Nucleus accumbens (tissue), 56 donors: ENCODE measurements around the gene COX6A2.
A peak's percentile ranks its signal among the peaks of the same experiment; 100 is the strongest.
"Not testable (repeated sequence)": the region's sequence is repeated elsewhere in the genome, so short reads cannot be mapped to it uniquely, and the experiment has no call there.

Experiments used
- DNase-seq, 56 donors: peaks; one replicate each; lab custom pipeline; 2025; lab: John Stamatoyannopoulos, UW

Gene COX6A2

DNA sequence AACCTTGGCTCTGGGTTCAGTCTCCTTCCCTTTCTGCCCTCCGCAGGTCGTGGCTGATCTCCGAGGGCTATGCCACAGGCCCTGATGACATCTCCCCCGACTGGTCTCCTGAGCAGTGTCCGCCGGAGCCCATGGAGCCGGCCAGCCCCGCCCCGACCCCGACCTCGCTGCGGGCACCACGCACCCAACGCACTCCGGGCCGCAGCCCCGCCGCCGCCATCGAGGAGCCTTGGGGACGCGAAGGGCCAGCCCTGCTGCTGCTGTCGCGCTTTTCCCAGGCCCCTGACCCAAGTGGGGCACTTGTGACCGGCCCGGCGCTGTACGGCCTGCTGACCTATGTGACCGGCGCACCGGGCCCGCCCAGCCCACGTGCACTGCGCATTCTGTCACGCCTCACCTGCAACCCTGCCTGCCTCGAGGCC, 36.2 kb upstream of the COX6A2 start:
- no peak for DNase-seq

DNA sequence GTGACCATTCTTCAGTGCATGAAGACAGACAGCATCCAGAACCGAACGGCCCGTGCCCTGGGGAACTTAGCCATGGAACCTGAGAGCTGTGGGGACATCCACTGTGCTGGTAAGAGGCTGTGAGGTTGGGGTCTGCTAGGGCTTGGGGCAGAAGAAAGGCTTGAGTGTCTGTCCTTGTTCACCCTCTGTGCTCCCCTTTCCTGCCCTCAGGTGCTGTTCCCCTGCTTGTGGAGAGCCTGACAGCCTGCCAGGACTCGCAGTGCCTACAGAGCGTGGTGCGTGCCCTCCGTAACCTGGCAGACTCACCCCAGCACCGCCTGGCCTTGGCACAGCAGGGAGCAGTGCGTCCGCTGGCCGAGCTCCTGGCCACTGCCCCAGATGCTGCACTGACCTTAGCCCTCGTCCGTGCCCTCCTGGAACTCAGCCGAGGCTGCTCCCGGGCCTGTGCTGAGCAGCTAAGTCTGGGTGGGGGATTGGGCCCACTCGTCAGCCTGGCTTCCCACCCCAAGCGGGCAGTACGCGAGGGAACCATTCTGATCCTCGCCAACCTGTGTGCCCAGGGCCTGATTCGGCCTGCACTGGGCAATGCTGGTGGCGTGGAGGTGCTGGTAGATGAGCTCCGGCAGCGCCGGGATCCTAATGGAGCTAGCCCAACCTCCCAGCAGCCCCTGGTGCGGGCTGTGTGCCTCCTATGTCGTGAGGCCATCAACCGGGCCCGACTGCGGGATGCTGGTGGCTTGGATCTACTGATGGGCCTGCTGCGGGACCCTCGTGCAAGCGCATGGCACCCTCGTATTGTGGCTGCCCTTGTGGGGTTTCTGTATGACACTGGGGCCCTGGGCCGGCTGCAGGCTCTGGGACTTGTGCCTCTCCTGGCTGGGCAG, 34.0 kb upstream of the COX6A2 start:
- DNase-seq, result no peak

DNA sequence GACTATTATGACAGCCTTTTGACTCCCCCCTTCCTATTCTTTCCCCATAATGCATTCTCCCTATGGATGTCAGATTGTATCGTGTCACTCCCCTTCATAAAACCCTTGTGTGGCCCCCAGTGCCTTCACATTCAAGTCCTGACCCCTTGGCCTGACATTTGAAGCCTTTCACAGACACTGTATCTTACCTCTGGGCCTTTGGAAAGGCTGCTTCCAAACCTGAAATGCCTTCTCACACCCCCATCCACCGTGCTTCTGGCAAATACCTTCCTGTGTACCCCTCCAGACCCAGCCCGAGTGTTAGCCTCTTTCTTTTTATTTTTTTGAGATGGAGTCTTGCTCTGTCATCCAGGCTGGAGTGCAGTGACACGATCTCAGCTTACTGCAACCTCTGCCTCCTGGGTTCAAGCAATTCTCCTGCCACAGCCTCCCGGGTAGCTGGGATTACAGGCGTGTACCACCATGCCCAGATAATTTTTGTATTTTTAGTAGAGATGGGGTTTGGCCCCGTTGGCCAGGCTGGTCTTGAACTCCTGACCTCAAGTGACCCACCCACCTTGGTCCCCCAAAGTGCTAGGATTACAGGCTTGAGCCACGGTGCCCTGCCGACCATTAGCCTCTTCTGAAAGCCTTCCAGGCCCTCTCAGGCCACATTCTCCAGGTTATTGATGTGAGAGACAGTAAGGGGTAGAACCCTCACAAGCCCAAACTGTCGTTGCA, 33.2 kb upstream of the COX6A2 start:
- no peak for DNase-seq

DNA sequence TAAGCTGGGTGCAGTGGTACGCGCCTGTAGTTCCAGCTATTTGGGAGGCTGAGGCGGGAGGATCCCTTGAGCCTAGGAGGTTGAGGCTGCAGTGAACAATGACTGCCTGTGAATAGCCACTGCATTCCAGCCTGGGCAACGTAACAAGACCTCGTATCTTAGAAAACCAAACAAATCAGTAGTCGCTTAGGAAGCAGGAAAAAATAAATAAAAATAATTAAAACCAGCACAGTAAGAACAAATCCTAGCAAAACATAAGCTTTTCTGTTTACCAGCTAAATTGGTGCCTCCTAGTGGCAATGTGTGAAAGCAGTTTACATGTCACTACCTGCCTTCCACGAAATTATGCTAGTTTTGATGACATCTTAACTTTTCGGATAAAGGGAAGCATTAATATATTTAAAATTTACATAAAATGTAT, 32.4 kb upstream of the COX6A2 start:
- no peak for DNase-seq

DNA sequence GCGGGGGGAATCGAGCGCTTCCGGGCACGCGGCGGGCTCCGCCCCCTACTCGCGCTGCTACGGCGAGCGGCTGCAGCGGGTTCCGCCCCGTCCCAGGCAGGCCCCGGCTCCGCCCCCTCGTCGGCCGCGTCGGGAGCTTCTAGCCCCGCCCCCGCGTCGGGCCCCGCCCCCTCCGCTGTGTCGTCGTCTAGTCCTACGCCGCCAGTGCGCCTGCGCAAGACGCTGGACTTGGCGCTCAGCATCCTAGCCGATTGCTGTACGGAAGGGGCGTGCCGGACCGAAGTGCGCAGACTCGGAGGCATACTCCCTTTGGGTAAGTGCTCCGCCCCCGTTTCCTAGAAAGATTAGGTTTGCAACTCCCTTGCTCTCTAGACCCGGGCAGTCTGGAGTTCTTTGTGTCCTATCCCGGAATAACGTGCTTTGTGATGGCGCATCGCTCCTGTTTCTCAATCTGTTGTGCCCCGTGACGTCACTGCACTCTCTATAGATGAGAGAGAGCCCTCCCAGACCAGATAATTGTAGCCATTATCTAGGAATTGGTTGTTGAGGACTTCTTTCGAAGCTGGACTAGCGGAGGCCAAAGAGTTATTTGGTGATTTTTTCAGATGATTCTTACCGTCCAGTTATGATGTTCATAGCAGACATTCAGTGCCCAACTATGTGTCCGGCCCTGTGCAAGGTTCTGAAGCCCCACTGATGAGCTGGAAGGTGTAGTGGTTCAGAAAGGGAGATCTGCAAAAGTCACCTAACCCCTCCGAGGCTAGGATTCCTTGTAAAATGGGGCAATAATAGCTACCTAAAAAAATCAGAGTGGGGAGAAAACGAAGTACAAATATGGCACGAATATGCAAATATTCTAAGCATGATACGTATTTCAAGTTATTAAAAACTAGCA, 31.8 kb upstream of the COX6A2 start:
- peak; percentile 84 to 100 (median 99) for DNase-seq

DNA sequence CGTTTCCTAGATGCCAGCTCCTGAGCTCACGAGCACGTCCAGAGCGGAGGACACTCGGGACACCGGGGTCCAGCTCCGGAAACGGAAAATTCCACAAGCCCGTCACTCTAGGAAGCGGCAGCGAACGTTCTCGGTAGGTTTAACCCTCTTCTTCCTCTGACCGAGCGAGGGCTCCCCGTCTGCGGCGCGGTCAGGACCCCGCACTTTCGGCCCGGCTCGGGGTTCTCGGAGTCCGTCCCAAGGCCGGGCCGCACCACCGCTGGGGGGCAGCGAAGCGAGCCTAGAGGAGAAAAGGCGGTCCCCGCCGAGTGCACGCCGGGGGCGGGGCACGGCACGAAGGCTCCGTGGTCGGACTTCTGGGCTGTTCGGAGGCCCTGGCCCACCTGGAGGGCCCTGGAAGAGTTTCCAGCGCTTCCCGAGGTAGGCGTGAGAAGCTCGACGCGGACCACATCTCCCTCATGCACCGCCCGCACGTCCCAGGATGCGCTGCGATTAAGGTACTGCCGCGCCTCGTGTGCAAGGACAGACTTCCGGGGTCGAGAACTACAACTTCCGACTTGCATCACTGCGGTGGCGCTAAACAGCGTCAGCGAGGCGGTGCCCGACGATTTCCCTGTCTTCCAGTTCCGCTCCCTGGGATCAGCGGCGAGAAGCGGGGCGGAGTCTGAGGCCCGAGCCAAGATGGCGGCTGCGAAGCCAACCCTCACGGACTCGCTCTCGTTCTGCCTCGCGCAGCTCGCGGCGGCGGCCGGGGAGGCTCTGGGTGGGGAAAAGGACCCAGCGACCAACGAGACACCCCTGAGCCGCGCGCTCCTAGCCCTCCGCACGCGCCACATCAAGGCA, 30.9 kb upstream of the COX6A2 start, which contains the start of gene ARMC5:
TSS of gene ARMC5 (plus strand) at position 658 of the 843 bp plus-strand sequence. CDS start at position 682, 24 bp downstream.
- peak; percentile 77 to 99 (median 97) for DNase-seq

DNA sequence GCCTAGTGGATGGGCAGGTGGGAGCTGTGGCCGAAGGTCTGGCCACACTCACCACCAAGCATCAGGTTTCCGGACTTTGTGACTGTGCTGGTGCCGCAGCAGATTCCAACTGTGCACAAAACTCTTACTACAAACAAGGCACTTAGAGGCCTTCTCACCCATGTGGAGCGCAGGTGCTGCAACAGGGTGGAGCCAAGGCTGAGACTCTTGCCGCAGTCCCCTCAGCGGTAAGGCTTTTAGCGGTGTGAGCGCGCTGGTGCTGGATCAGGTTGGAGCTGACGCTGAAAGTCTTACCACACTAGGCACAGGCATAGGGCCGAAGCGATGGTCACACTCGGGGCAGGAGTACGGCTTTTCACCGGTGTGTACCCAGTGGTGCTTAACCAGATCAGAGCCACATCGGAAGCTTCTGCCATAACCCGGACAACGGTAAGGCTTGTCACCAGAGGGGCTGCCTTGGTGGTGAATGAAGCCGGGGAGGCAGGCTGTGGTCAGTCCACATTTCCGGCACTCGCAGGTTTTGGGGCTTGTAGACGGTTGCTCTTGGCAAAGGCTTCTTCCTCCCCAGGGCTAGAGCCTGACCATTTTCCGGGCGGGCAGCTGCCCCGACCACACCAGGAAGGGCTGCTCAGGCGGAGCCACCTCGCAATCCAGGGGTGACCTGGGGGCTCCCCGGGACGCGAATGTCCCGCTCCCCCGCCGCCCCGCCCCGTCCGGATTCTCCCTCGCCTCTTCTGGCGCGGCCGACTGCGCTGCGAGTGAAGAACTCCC, 30.1 kb upstream of the COX6A2 start:
- peak in 9 of 56 donors; percentile 14 to 63 (median 42) for DNase-seq

DNA sequence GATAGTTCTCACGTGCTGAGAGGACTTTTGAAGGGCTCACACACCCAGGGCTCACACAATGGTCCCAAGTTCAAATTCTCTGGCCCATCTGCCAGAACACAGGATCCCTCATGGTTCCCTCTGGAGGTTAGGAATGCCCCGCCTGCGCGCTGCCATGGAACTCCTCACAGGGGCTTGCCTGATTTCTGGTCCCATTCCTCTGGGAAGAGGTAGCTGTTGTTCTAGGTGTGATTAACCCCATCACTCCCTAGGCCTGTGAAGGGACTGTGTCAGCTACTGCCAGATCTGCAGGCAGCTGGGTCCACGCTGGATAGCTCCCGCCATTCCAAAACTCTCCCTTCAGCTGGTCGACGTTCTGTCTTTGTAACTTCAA, 28.8 kb upstream of the COX6A2 start:
- no peak for DNase-seq

DNA sequence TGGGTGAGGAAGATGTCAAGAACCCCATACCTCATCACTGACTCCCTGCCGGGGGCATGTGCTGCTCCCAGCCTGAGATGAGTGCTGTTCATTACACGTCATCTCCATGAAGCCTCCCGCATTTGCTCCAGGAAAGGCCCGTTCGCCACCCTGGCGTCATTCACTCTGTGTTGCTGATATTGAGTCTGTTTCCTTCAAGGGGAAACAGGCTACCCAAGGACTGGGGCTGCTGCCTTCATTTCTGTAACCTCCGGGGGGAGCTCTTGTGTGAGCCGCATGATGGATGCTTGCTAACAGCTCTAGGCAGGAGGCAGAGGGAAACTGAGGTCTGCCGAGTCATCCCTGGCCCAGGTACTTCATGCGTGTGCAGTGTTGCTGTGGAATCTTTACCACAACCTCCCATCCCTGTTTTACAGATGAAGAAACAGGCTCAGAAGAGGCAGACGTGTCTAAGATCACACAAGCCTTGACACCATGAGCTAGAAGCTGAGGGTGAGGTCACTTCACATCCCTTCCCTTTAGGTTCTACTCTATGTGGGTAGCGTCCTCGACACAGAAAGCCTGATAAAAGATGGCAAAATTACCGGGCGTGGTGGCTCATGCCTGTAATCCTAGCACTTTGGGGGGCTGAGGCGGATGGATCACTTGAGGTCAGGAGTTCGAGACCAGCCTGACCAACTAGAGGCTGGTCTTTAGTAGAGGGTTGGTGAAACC, 27.6 kb upstream of the COX6A2 start:
- no peak for DNase-seq

DNA sequence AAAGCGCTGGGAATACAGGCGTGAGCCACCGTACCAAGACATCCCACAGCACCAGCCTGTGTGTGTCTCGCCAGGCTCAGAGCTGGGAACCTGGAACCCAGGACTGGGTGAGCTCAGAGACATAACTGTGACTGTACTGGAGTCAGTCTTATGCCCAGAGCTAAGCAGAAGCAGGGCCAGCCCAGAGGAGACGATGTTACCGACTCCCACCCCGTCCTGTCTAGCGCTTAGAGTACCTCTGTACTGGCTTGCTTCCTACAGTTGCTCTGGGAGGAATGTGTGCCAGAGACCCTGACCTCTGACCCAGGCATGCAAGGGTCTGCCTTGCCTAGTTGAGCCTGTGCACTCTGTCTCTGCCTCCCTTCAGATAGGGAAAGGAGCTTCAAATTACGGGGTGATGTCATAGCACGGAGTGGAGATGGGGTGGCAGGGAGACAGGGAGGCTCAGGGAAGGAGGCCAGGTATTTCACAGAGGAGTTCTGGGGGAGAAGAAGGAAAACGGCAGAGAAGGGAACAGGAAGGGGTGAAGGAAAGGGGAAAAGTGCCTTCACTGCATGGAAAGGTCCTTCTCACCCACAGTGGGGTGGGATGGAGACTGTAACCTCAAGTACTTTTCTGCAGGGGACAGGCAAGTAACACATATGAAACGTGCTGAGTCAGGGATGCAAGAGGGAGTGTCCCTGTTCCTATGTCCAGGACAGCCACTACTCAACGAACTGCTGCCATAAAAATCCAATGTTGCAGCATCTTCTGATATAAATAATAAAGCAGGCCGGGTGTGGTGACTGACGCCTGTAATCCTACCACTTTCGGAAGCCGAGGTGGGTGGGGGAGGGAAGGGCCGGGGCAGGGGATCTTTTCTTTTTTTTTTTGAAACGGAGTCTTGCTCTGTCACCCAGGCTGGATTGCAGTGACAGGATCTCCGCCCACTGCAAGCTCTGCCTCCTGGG, 25.4 kb upstream of the COX6A2 start:
- DNase-seq, result no peak

DNA sequence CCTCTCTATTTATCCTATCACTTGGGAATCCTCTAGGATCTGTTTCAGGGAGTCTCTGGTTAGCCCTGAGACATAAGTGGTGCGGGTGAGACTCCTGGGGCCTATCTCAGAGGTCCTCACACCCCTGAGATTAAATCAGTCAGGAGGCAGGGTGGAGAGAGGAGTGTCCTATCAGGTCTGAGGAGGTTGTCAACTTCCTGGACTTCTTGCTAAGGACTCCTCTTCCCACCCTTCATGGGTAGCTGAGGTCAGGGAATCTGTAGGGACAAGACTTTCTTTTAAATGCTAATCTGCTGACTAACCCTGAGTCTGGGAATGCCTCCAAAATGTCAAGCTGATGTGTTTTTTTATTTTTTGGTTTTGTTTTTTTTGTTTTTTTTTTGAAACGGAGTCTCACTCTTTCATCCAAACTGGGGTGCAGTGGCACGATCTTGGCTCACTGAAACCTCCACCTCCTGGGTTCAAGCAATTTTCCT, 24.5 kb upstream of the COX6A2 start:
- DNase-seq, result no peak

DNA sequence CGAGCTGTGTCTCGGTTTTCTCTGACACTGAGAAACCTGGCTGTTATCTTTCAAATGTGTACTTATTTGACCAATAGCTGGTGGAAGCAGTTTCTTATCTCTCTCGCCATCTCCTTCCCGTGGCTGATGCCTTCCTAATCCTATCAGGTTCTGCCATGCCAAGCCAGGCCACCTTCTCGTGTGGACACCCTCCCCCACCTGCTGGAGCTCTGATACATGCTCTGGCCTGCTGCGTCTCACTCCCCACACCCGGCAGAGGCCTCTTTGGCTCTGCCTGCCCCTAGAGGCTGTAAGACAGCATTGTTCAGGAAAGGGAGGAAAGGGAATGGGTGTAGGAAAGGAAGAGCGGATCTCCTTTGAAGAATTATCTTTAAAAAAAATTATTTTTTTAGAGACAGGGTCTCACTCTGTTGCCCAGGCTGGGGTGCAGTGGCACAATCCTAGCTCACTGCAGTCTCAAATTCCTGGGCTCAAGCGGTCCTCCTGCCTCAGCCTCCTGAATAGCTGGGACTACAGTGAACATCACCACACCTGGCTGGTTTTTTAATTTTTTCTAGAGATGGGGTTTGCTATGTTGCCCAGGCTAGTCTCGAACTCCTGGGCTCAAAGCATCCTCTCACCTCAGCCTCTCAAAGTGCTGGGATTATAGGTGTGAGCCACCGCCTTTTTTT, 23.7 kb upstream of the COX6A2 start:
- DNase-seq, result peak in 19 of 56 donors; percentile 10 to 41 (median 26)

DNA sequence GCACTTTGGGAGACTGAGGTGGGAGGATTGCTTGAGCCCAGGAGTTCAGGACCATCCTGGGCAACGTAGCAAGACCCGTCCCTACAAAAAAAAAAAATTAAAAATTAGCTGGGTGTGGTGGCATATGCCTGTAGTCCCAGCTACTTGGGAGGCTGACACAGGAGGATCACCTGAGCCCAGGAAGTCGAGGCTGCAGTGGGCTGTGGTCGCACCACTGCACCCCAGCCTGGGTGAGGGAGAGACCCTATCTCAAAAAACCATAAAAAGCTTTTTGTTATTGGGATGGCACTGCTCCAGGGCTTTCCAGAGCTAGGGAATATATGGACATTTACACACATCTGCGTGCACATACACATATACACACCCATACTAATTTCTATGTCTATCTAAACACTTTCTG, 23.0 kb upstream of the COX6A2 start:
- no peak for DNase-seq

DNA sequence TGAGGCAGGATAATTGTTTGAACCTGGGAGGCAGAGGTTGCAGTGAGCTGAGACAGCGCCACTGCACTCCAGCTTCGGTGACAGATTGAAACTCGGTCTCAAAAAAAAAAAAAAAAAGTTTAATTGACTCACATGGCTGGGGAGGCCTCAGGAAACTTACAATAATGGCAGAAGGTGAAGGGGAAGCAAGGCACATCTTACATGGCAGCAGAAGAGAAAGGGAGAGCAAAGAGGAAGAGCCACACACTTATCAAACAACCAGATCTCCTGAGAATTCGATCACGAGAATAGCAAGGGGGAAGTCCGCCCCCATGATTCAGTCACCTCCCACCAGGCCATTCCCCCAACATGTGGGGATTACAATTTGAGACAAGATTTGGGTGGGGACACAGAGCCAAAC, 17.8 kb upstream of the COX6A2 start:
- DNase-seq, result not testable (repeated sequence)

DNA sequence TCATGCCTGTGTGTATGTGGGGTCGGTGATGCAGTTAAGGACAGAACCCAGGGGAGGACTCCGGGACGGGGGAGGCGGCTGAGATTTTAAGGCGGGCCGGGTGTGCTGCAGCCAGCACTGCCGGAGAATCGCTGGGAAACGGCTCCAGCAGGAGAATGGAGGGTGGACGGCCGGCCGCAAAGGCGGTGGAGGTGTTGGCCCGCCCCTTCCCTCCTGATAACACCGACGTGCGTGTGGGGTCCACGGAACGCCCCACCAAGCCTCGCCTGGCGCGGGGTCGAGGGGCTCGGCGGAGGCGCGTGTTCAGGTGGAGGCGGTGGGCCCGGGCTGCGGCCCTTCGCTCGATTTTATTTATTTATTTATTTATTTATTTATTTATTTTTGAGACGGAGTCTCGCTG, 13.8 kb upstream of the COX6A2 start:
- no peak for DNase-seq

DNA sequence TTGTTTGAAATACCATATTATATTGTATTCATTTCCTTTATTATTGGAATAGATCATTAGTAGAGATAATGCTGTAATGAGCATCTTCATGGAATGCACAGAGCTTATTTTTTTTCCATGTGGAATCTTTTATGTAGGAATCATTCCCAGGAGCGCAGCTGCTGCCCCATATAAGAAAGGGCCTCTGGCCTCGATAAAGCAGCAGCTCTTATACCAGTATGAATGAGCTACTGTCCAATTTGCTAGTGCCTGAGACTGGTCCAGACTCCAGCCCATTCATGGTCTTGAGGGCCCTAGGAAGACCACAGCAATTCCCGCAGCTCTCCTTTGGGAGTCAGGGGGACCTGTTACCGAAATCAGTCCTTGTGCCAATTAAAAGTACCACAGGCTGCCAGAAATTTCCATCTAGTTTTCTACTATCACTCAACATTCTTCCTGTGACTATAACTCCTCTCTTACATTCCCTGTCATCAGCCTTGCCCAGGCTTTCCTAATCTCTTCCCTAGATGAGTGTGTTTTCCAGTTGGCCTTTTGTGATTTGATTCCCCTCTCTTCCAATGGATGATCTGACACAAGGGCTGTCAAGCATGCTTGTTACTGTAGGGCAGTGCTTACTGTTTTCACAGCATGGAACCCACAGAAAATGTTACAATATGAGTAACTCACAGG, 12.5 kb upstream of the COX6A2 start:
- peak in 5 of 56 donors; percentile 9 to 21 (median 12) for DNase-seq
